Central memory CD4-positive, alpha-beta T cell (primary cell): ENCODE results near the gene ACOT12.
A peak's percentile ranks its signal among the peaks of the same experiment; 100 is the strongest.
"Not testable (repeated sequence)": the region's sequence is repeated elsewhere in the genome, so short reads cannot be mapped to it uniquely, and the experiment has no call there.

ENCODE experiments used
- DNase-seq: peaks from one replicate; pipeline ENCODE4 v3.0.0; 2022

ACOT12 gene

DNA sequence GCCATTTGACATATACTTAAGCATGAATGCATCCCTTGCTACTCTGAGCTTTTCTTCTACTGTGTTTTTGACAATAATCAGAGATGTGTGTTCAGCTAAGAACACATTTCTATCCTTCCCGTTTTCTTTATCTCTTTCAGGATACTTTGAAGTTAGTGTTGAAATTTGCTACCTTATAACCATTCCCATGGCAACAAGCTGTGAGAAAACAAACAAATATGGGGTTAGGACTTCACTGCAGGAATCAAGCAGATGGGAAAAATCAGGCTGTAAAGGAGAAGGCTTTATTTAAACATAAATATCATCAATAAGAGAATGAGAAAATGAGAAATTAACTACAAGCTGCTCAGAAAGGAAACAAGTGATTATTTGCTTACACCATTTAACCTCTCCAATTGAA, 57.4 kb downstream of the ACOT12 start:
- no peak for DNase-seq

DNA sequence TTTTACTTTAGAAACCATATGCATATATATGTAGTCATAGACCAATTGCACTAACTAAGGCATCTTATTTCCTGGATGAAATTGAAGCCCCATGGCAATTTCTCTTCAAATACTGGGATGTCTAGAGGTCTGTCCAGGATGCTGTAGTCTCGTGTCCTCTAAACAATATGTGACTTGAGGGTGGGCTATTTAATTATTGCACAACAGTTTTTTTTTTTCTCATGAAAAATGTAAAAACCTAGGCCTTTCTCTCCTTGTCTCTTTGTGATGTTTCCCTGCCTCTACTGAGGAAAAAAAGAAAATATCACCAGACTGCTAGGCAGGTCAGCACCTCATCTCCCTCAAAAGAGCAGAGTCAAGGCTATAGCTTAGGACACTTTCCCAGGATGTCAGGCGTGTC, 58.0 kb downstream of the ACOT12 start:
- no peak for DNase-seq

DNA sequence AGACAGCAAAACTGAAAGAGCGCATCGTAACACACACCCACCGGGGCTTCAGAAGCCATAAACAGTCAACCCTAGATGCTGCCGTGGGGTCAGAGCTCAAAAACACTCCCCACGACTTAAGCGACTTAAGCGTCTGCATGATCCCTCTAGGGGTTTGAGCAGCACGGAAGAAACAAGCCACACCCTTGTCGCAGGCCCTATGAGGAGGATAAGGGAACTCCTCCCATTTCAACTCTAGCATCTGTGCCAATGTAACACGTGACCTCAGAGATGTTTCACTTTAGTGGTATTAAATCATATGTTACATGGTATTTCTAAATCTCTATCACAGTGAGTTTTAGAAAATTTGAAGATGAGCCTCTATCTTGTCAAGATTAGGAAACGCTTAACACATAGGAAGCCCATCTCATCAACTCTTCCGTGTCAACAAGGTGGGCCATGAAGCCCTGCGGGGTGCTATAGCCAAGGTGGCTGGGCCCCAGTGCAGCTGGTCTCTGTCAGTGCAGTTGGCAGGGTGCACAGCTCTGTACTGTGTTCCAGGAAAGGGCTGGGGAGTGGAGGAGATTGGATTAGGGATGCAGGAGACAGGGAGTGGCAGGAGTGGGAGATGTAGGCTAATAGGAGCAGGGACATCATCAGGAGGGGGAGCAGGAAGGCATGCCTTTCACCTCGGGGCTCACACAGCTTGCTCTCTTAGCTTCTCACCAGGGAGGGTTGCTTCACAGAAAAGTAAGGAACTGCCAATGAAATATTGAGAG, 59.5 kb downstream of the ACOT12 start:
- DNase-seq = no peak

DNA sequence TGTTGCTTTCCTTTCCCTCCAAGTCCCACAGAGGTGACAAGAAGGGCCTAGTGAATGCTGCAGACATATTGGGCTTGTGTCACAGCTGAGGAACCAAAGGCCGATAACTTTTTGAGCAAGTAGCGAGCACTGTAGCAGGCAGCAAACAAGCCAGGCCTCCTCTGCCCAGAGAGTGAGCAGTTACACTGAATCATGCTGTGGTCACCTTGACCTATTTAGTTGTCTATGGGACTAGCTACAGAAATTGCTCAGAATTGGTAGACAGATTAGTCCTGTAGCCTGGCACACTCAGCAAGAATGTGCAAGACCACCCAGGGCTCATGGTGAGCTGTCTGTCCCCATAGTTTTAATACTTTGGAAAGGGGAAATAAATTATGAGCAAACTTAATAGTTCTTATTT, 67.4 kb downstream of the ACOT12 start:
- no peak for DNase-seq

DNA sequence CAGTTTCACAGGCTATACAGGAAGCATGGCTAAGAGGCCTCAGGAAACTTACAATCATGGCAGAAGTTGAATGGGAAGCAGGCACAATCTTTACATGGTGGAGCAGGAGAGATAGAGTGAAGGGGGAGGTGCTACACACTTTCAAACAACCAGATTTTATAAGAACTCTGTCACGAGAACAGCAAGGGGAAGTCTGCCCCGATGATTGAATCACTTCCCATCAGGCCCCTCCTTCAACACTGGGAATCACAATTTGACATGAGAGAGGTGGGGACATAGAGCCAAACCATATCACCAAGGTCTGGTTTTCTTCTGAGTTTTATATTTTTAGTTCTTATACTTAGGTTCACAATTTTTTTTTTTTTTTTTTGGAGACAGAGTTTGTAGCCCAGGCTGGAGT, 76.4 kb downstream of the ACOT12 start:
- no peak for DNase-seq

DNA sequence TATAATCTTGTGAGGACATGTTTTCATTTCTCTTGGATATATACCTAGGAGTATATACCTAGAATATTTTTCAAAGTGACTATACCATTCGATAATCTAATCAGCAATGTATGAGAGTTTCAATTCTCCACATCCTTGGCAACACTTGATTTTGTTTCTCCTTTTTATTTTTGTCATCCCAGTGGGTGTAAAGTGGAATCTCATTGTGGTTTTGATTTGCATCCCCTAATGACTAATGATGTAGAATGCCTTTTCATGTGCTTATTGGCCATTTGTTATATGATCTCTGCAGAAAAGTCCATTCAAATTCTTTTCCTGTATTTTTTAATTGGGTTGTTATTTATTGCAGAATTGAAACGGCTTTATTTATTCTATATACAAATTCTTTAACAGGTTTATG, 77.4 kb downstream of the ACOT12 start:
- no peak for DNase-seq

DNA sequence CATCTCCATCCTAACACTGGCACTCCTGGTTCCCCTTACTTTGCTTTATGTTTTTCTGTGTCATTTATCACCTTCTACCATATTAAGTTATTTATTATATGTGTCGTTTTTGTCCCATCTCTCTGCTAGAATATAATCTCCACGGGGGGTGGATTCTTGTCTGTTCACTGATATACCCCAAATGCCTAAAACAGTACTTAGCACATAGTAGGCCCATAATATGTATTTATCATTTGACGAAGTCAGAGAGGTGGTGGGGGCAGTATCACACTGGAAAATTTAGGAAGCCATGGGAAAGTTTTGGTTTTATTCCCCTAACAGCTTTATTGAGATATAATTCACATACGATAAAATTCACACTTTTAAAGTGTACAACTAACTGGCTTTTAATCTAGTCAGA, 78.1 kb downstream of the ACOT12 start:
- DNase-seq = no peak

DNA sequence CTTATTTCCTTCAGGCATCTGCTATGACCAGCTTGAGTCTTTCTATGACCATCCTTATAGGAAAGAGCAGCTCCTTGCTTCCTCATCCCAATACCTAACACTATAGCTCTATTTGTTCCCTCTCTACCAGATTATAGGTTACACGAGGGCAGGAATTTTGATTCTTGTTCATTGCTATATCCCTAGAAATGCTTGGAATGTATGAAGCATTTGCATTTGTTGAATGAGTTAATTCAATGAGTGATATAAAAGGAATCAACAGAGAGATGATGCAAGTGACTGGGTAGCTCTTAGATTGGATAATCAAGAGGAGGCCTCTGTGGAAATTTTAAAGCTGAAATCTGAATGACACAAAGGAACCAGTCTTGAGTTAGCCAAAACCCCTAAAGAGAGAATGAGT, 78.6 kb downstream of the ACOT12 start:
- no peak for DNase-seq

DNA sequence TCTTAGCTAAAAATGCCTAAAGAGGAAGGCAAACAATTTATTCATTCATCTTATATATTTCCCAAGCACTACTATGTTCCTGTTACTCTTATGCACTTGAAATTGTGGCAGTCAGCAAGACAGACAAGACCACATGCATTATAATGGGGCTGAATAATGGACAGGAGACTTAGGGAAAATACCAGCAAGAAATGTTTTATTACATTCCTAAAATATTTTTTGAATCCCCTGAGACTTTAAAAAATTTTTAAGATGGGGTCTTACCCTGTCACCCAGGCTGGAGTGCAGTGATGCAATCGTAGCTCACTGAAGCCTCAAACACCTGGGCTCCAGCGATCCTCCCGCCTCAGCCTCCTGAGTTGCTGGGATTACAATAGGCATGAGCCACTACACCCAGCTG, 79.4 kb downstream of the ACOT12 start:
- no peak for DNase-seq

DNA sequence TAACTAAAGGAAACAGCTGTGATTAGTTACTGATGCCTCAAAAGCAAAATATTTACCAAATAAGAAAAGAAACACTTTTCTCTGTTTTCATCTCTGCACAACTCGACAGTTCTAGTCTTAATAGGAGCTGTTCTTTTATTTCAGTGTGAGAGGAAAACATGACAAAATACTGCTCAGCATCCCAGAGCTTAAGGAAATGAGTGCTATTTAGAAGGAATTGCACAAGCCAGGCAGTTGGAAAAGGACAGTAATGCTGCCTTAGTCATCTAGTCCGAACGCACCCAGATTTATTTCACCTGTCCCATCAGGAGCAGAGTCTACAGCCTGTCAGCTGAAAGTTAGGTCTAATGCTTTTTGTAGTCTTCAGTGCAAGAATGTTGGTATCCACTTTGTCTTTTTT, 80.2 kb downstream of the ACOT12 start:
- no peak for DNase-seq

DNA sequence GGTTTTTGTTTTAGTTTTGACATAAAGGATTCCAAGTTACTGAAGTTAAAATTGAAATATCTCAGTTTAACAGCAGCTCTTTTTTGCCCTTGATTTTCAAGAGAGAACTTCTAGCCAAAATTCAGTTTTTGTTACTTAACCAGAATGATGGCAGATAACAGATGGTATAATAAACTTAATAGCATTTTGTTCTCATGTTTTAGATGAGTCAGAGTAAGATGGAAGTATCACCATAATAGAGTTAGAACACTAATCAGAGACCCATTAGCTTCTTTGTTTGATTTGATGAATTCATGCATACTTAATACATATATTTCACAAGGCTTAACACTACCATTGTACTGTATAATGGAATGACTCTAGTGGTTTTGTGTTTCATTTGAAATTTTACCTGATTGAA, 80.7 kb downstream of the ACOT12 start:
- DNase-seq = no peak

DNA sequence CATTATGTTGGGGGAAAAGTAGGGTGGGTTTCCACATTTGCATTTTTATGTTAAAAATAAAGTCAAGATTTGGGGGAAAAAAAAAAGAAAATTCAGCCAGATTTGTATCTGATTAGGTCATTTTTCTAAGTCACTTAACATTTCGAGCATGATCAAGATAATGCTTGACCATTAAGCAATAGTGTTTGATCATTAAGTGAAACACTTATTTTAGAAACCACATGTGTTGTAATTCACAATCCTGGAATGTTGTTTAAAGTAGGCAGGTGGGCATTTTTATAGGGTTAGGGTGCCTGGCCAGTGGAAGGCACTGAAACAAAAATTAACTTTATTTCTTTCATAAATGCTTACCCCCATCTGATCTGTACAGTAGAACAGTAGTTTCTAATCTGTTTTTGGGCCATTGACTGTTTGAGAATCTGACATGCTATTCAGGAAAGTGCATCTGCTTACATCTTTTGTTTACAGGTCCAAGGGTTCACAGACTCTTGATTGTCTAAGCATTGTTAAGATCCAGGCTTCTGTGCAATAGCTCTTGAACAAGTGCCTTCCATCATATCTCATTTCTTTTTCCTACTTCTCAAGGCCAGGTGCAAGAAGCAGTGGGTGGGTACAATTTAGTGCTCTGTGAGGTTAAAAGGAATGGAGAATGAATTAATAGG, 83.4 kb downstream of the ACOT12 start:
- no peak for DNase-seq

DNA sequence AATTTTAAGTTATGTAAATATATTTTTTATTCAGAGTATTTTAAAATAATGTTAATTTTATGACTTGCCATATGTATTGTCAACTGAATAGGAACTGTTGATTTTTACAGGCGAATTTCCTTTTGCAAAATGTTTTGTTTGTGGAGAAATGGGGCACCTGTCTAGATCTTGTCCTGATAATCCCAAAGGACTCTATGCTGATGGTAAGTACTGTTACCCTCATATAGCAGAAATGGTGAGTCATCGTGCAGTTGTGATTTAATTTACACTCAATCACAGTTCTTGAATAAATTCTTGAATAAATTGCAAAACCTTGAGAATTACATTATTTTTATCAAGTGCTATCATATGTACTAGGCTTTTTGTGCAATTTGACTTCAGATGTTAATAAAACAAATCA, 85.1 kb downstream of the ACOT12 start:
- DNase-seq = no peak

DNA sequence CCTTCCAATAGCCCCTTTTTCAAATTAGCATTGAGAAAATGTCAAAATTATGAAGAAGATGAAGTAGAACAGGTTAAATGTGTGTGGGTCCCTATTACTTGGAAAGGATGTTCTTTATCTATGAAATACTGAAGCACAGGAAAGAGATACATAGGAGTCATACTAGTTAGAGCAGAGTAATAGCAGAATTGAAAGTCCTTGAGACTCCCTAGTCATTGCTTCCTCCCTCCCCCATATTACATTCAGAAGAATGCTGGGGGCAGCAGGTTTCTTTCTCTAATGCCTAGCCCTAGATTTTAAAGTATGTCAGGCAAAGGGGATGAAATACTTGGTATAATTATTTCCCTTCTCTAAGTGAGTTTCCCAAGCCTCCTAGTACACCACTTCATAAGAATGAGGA, 88.1 kb downstream of the ACOT12 start:
- DNase-seq = no peak

DNA sequence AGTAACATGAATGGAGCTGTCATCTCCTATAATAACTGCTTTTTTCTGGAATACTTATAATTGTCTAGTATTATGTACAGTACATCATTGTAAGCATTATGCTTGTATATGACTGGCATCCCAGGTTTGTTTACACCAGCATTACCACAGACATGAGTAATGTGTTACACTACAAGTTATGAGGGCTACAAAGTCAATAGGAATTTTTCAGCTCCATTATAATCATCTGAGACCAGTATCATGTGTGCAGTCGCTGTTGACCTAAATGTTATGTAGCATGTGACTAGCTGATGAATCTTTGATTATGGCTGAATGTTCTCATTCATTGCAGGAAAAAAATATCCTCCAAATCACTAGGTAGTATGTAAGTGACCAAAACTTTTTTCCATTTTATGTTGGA, 90.4 kb downstream of the ACOT12 start:
- no peak for DNase-seq

DNA sequence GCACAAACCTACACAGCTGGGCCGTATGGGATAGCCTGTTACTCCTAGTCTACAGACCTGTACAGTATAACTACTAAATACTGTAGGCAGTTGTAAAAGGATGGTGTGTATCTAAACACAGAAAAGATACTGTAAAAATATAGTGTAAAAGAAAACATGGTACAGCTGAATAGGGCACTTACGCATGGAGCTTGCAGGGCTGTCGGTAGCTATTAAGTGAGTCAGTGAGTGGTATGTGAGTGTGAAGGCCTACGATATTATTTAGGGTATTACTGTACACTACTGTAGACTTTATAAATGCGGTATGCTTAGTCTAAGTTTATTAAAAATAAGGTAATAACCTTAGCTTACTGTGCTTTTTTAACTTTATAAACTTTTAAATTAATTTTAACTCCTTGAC, 91.3 kb downstream of the ACOT12 start:
- DNase-seq = no peak

DNA sequence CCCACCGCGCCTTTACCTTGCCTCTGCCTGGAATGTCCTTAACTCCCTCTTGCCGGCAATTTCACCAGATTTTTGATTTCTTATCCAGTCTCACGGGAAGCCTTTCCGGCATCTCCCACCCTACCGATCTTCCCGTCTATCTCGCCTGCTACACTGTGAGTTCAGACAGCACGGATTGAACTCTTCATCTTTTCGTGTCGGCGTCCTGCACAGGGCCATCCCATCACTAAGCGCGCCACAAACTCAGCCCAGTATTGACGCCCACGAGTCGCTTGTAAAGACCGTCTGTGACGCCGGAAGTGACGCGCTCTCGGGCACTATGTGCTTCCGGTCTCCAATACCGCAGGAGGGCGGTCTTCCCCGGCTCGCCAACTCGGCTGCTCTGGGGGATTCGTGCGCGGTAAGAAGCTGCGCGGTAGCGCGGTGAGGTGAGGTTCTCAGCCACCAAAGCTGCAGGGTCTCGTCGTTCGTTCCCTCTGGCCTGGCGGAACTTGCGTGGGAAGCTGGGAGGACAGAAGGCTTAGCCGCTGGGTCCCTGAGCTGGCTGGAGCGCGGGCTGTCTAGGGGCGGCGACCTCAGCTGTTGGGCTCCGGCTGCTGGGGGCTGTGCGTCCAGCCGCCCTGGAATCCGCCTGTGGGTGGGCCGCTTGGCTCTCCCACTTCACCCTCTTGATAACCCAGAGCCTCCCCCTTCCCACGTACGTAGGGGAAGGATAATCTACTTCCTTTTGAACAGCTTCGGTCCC, 92.5 kb downstream of the ACOT12 start, which contains the start of gene ZCCHC9:
TSS of gene ZCCHC9 (plus strand) at position 317 of the 745 bp plus-strand sequence. CDS start 3,171 bp downstream, outside the sequence.
- DNase-seq = peak; percentile 91

DNA sequence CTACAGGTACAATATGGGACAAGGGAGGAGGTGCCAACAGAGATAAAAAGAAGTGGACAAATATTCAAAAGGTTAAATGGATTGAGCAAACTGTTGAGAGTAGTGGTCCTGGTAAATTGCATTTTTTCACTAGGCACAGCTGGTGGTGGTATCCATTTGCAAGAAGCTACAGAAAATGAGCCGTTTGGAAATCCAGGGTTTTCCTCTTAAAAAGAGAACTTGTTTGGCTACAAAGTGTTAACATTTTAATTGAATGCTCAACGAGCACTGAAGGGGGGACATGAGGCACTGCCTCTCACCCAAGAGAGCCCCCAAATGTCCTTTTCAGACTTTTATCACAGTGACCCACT, 93.0 kb downstream of the ACOT12 start:
- DNase-seq = no peak

DNA sequence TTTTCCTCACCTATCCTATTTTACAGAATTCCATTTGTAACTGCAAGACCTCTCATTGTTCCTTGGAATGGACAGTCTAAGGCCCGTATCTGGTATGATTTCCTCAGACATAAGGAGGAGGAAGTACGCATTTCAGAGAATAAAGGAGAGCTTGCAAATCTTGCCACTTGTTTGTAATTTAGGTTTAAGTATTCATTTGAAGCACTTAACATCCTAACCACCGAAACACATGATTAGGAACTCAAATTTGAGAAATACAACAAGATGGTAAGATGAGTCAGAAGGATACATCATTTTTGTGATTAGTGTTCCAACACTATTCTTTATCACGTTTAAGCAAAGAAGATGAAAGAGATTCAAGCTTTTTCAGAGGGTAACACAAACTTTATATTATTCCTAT, 96.4 kb downstream of the ACOT12 start:
- DNase-seq = no peak

DNA sequence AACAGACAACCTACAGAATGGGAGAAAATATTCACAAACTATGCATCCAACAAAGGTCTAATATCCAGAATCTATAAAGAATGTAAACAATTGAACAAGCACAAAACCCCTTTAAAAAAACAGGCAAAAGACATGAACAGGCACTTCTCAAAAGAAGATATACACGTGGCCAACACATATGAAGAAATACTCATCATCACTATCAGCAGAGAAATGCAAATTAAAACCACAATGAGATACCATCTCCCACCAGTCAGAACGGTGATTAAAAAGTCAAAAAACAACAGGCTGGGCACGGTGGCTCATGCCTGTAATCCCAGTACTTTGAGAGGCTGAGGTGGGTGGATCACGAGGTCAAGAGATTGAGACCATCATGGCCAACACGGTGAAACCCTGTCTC, 99.9 kb downstream of the ACOT12 start:
- not testable (repeated sequence) for DNase-seq

DNA sequence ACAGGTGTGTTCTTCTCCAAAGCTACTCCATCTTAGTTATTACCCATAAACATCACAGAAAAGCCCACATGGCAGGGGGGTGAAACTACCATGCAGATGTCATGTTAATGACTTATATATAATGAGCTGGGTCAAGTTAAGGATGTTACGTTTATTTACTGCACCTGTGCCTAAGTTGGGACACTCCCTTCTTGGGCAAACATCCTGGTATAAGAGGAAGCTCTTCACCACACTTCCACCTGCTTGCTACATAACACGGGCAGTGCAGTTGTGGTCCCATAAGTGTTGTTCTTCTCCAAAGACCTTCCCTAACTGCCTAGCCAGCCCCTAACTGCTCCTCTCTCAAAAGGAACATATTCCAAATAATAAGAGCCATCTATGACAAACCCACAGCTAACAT, 101.8 kb downstream of the ACOT12 start:
- no peak for DNase-seq

DNA sequence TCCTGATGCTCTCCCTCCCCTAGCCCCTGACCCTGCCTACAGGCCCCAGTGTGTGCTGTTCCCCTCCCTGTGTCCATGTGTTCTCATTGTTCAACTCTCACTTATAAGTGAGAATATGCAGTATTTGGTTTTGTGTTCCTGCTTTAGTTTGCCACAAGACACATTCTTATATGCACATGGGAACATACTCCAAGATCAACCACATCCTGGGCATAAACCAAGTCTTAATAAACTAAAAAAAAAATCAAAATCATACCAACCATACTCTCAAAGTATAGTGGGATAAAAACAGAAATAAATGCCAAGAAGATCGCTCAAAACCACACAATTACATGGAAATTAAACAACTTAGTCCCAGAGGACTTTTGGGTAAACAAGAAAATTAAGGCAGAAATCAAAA, 103.8 kb downstream of the ACOT12 start:
- no peak for DNase-seq

DNA sequence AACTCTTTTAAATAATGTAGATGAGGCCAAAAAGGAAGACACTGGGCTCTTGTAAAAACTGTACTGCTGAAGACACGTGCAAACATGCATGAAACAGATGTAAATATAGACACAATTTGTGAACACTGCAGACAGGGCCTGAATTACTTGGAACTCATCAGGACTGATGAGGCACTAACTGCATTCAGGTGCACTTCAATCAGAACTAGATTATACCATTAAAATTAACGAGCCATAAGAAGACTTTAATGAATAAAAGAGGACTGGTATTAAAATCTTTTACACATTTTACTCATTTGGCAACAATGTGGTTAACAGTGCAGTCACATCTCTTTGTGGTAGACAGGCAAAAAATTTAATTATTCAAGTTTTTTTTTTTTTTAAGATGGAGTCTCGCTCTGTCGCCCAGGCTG, 105.9 kb downstream of the ACOT12 start:
- no peak for DNase-seq

DNA sequence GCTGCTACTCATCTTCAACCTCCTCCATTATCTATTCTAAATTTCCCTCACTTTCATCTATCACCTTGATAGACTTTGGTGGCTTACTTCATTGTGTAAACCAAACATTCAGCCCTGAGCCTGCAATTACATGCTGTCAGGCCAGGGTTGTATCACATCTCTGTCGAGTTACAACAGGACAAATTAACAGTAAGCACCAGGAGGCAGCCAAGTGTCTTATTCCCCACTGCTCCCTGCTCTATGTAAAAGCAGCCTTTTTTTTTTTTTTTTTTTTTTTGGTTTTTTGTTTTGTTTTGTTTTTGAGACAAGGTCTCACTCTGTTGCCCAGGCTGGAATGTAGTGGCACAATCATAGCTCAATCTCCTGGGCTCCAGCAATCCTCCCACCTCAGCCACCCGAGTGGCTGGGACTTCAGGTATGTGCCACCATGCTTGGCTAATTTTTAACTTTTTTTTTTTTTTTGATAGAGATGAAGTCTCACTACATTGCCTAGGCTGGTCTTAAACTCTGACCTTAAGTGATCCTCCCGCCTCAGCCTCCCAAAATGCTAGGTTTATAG, 107.8 kb downstream of the ACOT12 start:
- no peak for DNase-seq
